Trophoblast cell (in vitro differentiated cells and primary cell): ENCODE measurements around the gene MTMR1.

Experiments
- DNase-seq, 2 donors: peaks; one replicate each; pipeline ENCODE4 v3.0.0-alpha.2; 2016
- H2AFZ ChIP-seq: 2 replicates; pipeline ENCODE4 v1.6.1; 2013; ENCODE audit warnings: low read length, moderate library complexity, mild to moderate bottlenecking; ENCODE audit not compliant: insufficient read depth, poor library complexity
- H2AK5ac ChIP-seq: 2 replicates; pipeline ENCODE4 v1.6.1; 2013; ENCODE audit warnings: mild to moderate bottlenecking, low read length
- H2BK120ac ChIP-seq: 2 replicates; pipeline ENCODE4 v1.6.1; 2013; ENCODE audit warnings: low read length, mild to moderate bottlenecking, moderate library complexity; ENCODE audit not compliant: insufficient read depth, poor library complexity
- H2BK12ac ChIP-seq: 2 replicates; pipeline ENCODE4 v1.6.1; 2013; ENCODE audit warnings: mild to moderate bottlenecking, low read length, moderate library complexity
- H2BK5ac ChIP-seq: 2 replicates; pipeline ENCODE4 v1.6.1; 2013; ENCODE audit warnings: low read length, low read depth, moderate library complexity, mild to moderate bottlenecking; ENCODE audit not compliant: poor library complexity
- H3K14ac ChIP-seq: 2 replicates; pipeline ENCODE4 v1.6.1; 2013; ENCODE audit warnings: mild to moderate bottlenecking, low read length
- H3K18ac ChIP-seq: 2 replicates; pipeline ENCODE4 v1.6.1; 2013; ENCODE audit warnings: mild to moderate bottlenecking, low read length
- H3K23ac ChIP-seq: 2 replicates; pipeline ENCODE4 v1.6.1; 2013; ENCODE audit warnings: low read length
- H3K27ac ChIP-seq: 2 replicates; pipeline ENCODE4 v1.5.1; 2013; ENCODE audit warnings: low read depth, mild to moderate bottlenecking, inconsistent platforms, low read length, moderate library complexity
- H3K27me3 ChIP-seq: 2 replicates; pipeline ENCODE4 v1.6.1; 2013; ENCODE audit warnings: inconsistent platforms, mild to moderate bottlenecking, low read length, moderate library complexity; ENCODE audit not compliant: insufficient read depth
- H3K36me3 ChIP-seq, 2 experiments: 1 replicate in 1 of 2; 2 replicates in 1 of 2; pipeline ENCODE4 v1.6.1; 2013; ENCODE audit warnings: low read length in 2 of 2, mild to moderate bottlenecking in 2 of 2, moderate library complexity in 1 of 2; ENCODE audit not compliant: insufficient read depth in 2 of 2, control insufficient read depth in 1 of 2
- H3K4ac ChIP-seq: 2 replicates; pipeline ENCODE4 v1.6.1; 2013; ENCODE audit warnings: low read depth, mild to moderate bottlenecking, low read length, moderate library complexity
- H3K4me1 ChIP-seq, 2 experiments: 1 replicate in 1 of 2; 2 replicates in 1 of 2; pipeline ENCODE4 v1.6.1; 2013; ENCODE audit warnings: low read length in 2 of 2, mild to moderate bottlenecking in 2 of 2, moderate library complexity in 1 of 2; ENCODE audit not compliant: insufficient read depth in 2 of 2, control insufficient read depth in 1 of 2
- H3K4me2 ChIP-seq: 2 replicates; pipeline ENCODE4 v1.6.1; 2013; ENCODE audit warnings: inconsistent platforms, mild to moderate bottlenecking, low read length, moderate library complexity
- H3K4me3 ChIP-seq: 2 replicates; pipeline ENCODE4 v1.5.1; 2013; ENCODE audit warnings: mild to moderate bottlenecking, low read depth, low read length, inconsistent platforms
- H3K79me1 ChIP-seq: one replicate; pipeline ENCODE4 v1.6.1; 2013; ENCODE audit warnings: low read length
- H3K79me2 ChIP-seq: 2 replicates; pipeline ENCODE4 v1.6.1; 2013; ENCODE audit warnings: low read length, mild to moderate bottlenecking; ENCODE audit not compliant: control insufficient read depth, insufficient read depth, poor library complexity
- H3K9ac ChIP-seq: 2 replicates; pipeline ENCODE4 v1.6.1; 2013; ENCODE audit warnings: mild to moderate bottlenecking, low read length
- H3K9me3 ChIP-seq: 2 replicates; pipeline ENCODE4 v1.6.1; 2013; ENCODE audit warnings: low read depth, mild to moderate bottlenecking, control low read depth, inconsistent platforms, low read length; ENCODE audit not compliant: insufficient read depth
- H4K12ac ChIP-seq: 2 replicates; pipeline ENCODE4 v1.6.1; 2013; ENCODE audit warnings: low read depth, mild to moderate bottlenecking, low read length, moderate library complexity
- H4K8ac ChIP-seq: 2 replicates; pipeline ENCODE4 v1.6.1; 2013; ENCODE audit warnings: low read depth, mild to moderate bottlenecking, low read length, moderate library complexity
- H4K91ac ChIP-seq: one replicate; pipeline ENCODE4 v1.6.1; 2013; ENCODE audit warnings: low read depth, mild to moderate bottlenecking, low read length, moderate library complexity
- WGBS: extraction: QIAGEN DNeasy Blood & Tissue Kit; methylation state at CpG from one replicate; pipeline ENCODE4 v1.1.7; 2013; ENCODE audit warnings: missing lambda C conversion rate; ENCODE audit not compliant: insufficient read length, insufficient coverage; ENCODE audit errors: extremely low coverage; 5-methylcytosine and 5-hydroxymethylcytosine counted together

Gene MTMR1

DNA sequence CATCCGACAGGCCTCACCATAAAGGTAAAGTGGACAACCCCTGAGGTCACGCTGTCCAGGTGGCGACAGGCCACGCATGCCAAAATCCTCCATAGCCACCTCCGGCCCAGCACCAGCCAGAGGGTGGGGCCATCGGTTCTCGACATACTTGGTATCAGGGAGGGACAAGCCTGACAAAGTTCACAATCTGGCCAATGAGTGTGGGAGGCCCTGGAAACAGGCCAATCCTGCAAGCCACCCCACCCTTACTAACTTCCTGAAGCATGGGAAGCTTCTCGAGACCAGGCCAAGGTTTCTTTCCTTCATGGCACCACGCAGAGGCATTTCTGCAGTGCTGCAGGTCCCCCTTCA lies 73.8 kb downstream of the MTMR1 start:
- Histone ChIP-seq H2BK120ac (no peak overlapping the region), H3K79me1 (no peaks in the 10 kb centered on the region), H3K18ac (no peak overlapping the region), H4K91ac (no peak overlapping the region), H3K79me2 (no peaks in the 10 kb centered on the region), H3K9me3 (no peaks in the 10 kb centered on the region), H2BK5ac (no peak overlapping the region), H3K9ac (no peak overlapping the region), H2BK12ac (no peak overlapping the region), H3K36me3 (peaks cover 3 to 14% of the 10 kb centered on the region in 2 experiments), H3K27ac (no peak overlapping the region), H3K4me2 (no peak overlapping the region), H2AFZ (no peak overlapping the region), H3K4me3 (no peak overlapping the region), H4K12ac (no peak overlapping the region), H3K4me1 (peaks cover 0 to 8% of the 10 kb centered on the region in 2 experiments), H3K27me3 (no peaks in the 10 kb centered on the region), H3K23ac (no peak overlapping the region), H2AK5ac (no peak overlapping the region), H3K4ac (no peak overlapping the region), H4K8ac (no peak overlapping the region), H3K14ac (no peak overlapping the region)
- peak; percentile 9 to 42 for DNase-seq
- WGBS, result no CpG with 5 or more reads among the region's 9 CpGs

- no CpG with 5 or more reads among the region's 17 CpGs for WGBS
These were observed 74.4 kb downstream of the MTMR1 start for GRCh38 chrX:150767475-150768131.

GRCh38 chrX:150768132-150768485 lies 74.9 kb downstream of the MTMR1 start:
- Histone ChIP-seq H3K9me3 (no peaks in the 10 kb centered on the region), H3K18ac (no peak overlapping the region), H2AK5ac (no peak overlapping the region), H2BK12ac (no peak overlapping the region), H3K27ac (no peak overlapping the region), H2AFZ (no peak overlapping the region), H3K27me3 (no peaks in the 10 kb centered on the region), H3K36me3 (peaks cover 0 to 9% of the 10 kb centered on the region in 2 experiments), H3K4me2 (no peak overlapping the region), H3K4ac (no peak overlapping the region), H2BK120ac (no peak overlapping the region), H3K4me1 (peaks cover 0 to 8% of the 10 kb centered on the region in 2 experiments), H3K79me1 (no peaks in the 10 kb centered on the region), H2BK5ac (no peak overlapping the region), H3K4me3 (no peak overlapping the region), H4K12ac (no peak overlapping the region), H4K8ac (no peak overlapping the region), H3K14ac (no peak overlapping the region), H3K79me2 (no peaks in the 10 kb centered on the region), H3K9ac (no peak overlapping the region), H4K91ac (no peak overlapping the region), H3K23ac (no peak overlapping the region)
- WGBS, result no CpG with 5 or more reads among the region's 10 CpGs
- DNase-seq, result peak in 1 of 2 donors; percentile 26

More at GRCh38 chrX:150767475-150768131, 74.4 kb downstream of the MTMR1 start:
- Histone ChIP-seq H4K91ac (no peak overlapping the region), H3K79me2 (no peaks in the 10 kb centered on the region), H3K9me3 (no peaks in the 10 kb centered on the region), H3K36me3 (peaks cover under 1 to 10% of the 10 kb centered on the region in 2 experiments), H4K12ac (no peak overlapping the region), H3K14ac (no peak overlapping the region), H3K4me1 (peaks cover 0 to 8% of the 10 kb centered on the region in 2 experiments), H3K18ac (no peak overlapping the region), H2AK5ac (no peak overlapping the region), H3K4me2 (no peak overlapping the region), H2AFZ (no peak overlapping the region), H2BK12ac (no peak overlapping the region), H4K8ac (no peak overlapping the region), H3K27me3 (no peaks in the 10 kb centered on the region), H2BK120ac (no peak overlapping the region), H3K9ac (no peak overlapping the region), H3K4ac (no peak overlapping the region), H3K27ac (no peak overlapping the region), H3K4me3 (no peak overlapping the region), H2BK5ac (no peak overlapping the region), H3K79me1 (no peaks in the 10 kb centered on the region), H3K23ac (no peak overlapping the region)
- peak; percentile 38 to 68 for DNase-seq

DNA sequence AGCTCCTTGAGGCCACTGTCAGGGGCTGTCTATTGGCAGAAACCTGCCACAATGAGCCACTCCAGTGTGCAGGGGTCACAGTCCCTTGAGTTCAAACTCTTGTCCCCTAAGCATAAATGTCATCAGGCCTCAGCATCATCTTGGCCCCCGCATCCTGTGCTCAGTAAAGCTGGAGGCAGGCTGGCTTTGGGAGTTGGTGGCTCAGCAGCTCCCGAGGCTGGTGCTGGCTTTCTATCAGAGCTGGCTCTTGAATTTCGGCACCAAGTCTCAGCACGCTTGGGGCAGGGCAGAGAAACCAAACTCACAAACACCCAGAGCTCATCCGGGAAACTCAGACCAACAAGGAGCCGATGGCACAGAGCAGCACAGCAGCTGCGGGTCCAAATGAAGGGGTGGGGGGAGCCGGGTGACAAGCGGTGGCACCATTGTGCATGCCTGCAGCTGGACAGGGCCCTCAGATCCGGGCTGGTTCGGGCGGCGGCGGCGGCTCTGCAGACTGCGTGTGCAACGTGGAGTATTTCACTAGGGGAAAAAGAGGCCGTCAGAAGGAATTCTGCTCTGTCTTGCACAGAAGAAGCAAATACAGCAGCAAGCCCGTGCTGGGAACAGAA lies 75.5 kb downstream of the MTMR1 start:
- no peak overlapping the region for H2AK5ac ChIP-seq
- no peak overlapping the region for H2AFZ ChIP-seq
- H2BK12ac ChIP-seq, result no peak overlapping the region
- H3K23ac ChIP-seq, result no peak overlapping the region
- H3K4ac ChIP-seq, result no peak overlapping the region
- no peak for DNase-seq
- H3K36me3 ChIP-seq, result peaks cover 0 to 6% of the 10 kb centered on the region in 2 experiments
- H3K14ac ChIP-seq, result no peak overlapping the region
- no peak overlapping the region for H2BK120ac ChIP-seq
- H3K9ac ChIP-seq, result no peak overlapping the region
- no peaks in the 10 kb centered on the region for H3K27me3 ChIP-seq
- H3K9me3 ChIP-seq, result no peaks in the 10 kb centered on the region
- H3K79me2 ChIP-seq, result no peaks in the 10 kb centered on the region
- H4K8ac ChIP-seq, result no peak overlapping the region
- H3K27ac ChIP-seq, result no peak overlapping the region
- no CpG with 5 or more reads among the region's 19 CpGs for WGBS
- no peak overlapping the region for H3K4me2 ChIP-seq
- peaks cover 0 to 8% of the 10 kb centered on the region in 2 experiments for H3K4me1 ChIP-seq
- no peak overlapping the region for H3K4me3 ChIP-seq
- no peak overlapping the region for H4K91ac ChIP-seq
- no peak overlapping the region for H2BK5ac ChIP-seq
- no peaks in the 10 kb centered on the region for H3K79me1 ChIP-seq
- no peak overlapping the region for H4K12ac ChIP-seq
- H3K18ac ChIP-seq, result no peak overlapping the region
